ENCODE results near the gene STARD3NL.

STARD3NL gene

GRCh38 chr7:38177621-38178003 is 433 bp upstream of the STARD3NL start:
- TF ChIP-seq, protein P1, sequence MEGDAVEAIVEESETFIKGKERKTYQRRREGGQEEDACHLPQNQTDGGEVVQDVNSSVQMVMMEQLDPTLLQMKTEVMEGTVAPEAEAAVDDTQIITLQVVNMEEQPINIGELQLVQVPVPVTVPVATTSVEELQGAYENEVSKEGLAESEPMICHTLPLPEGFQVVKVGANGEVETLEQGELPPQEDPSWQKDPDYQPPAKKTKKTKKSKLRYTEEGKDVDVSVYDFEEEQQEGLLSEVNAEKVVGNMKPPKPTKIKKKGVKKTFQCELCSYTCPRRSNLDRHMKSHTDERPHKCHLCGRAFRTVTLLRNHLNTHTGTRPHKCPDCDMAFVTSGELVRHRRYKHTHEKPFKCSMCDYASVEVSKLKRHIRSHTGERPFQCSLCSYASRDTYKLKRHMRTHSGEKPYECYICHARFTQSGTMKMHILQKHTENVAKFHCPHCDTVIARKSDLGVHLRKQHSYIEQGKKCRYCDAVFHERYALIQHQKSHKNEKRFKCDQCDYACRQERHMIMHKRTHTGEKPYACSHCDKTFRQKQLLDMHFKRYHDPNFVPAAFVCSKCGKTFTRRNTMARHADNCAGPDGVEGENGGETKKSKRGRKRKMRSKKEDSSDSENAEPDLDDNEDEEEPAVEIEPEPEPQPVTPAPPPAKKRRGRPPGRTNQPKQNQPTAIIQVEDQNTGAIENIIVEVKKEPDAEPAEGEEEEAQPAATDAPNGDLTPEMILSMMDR (IDR thresholded peaks at IDR 0.05; ENCODE audit: low read depth, low read length): no peak
- Histone ChIP-seq H3K27me3 (ENCODE audit: insufficient read depth, low read depth, severe bottlenecking) (no peaks in the 10 kb centered on the region), H3K9me3 (ENCODE audit: severe bottlenecking) (peaks cover 2% of the 10 kb centered on the region), H3K4me3 (ENCODE audit: low read depth, low read length) (peak overlapping the region; percentile 90), H3K36me3 (no peaks in the 10 kb centered on the region; the same call in none of the 2 replicates), H3K27ac (peak overlapping the region; percentile 80)
- DNase-seq: no peak

DNA sequence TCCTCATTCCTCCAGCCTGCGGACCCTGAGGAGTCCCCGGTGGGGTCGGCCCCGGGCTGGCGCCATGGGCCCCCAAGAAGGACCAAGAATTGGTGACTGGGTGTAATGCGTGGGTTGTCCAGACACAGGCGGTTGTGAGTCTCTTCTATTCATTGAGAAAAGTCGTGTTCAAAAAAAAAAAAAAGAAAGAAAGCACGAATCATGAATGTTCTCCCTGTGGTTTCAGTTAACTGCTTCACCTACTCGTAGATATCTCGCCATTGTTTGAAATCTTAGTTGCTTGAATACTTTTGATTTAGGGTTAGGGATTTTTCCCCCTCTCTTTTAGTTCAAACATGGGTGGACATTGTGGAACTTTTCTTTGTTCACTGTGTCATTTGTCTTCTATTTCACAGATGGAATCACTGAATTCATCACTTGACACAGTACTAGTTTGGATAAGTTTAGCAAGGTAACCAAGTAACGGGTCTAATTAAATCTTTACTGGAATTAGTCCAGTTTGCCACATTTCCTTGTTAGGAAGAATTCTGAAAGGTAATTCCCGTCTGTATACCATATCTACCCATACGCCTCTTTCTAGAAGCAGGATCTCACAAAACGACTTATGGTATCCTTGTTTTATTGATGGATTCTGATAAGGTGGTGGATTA is 775 bp downstream of the STARD3NL start:
- peak overlapping the region; percentile 83 for H3K27ac ChIP-seq
- DNase-seq: no peak

GRCh38 chr7:38179776-38180226 is 1.8 kb downstream of the STARD3NL start:
- no peak overlapping the region for H3K4me3 ChIP-seq (ENCODE audit: low read depth, low read length)
- H3K27ac ChIP-seq: no peak overlapping the region

More for the DNA sequence above, 775 bp downstream of the STARD3NL start:
- Histone ChIP-seq H3K9me3 (ENCODE audit: severe bottlenecking) (no peaks in the 10 kb centered on the region), H3K27me3 (ENCODE audit: insufficient read depth, low read depth, severe bottlenecking) (no peaks in the 10 kb centered on the region), H3K36me3 (peaks cover 2% of the 10 kb centered on the region), H3K4me3 (ENCODE audit: low read depth, low read length) (peak overlapping the region; percentile 90)
- TF ChIP-seq, protein P1 (IDR thresholded peaks at IDR 0.05; ENCODE audit: low read depth, low read length): 0 out of 2 replicates have a peak, but pooled peaks have one; percentile 2

GRCh38 chr7:38181111-38181510 is 3.1 kb downstream of the STARD3NL start:
- Histone ChIP-seq H3K4me3 (ENCODE audit: low read depth, low read length) (no peak overlapping the region), H3K27ac (no peak overlapping the region), H3K27me3 (ENCODE audit: insufficient read depth, low read depth, severe bottlenecking) (no peaks in the 10 kb centered on the region), H3K9me3 (ENCODE audit: severe bottlenecking) (no peaks in the 10 kb centered on the region), H3K36me3 (peaks cover 5% of the 10 kb centered on the region)
- no peak for DNase-seq
- TF ChIP-seq, protein P1 (IDR thresholded peaks at IDR 0.05; ENCODE audit: low read depth, low read length): no peak

More at GRCh38 chr7:38179776-38180226, 1.8 kb downstream of the STARD3NL start:
- Histone ChIP-seq H3K36me3 (peaks cover 5% of the 10 kb centered on the region), H3K9me3 (ENCODE audit: severe bottlenecking) (no peaks in the 10 kb centered on the region), H3K27me3 (ENCODE audit: insufficient read depth, low read depth, severe bottlenecking) (no peaks in the 10 kb centered on the region)
- TF ChIP-seq, protein P1 (IDR thresholded peaks at IDR 0.05; ENCODE audit: low read depth, low read length): no peak
- no peak for DNase-seq

DNA sequence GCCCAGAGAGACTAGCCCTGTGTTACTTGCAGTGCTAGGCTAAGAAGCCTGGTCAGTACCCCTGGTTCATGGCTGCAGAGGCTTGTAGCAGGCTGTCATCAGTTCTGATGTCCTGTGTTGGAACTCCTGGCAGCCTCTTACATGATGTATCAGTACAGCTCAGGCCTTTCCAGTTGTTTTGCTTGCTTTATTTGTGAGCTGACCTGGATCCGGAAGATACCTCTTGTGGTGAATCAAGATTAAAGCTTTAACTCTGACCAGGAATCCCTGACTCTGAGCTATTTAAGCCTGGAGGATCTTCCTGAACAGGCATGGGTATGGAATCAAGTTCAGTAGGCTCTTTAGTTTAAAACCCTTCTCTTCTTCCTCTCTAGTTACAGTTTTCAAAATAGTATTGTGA is 4.4 kb downstream of the STARD3NL start:
- no peak overlapping the region for H3K27ac ChIP-seq
- H3K4me3 ChIP-seq (ENCODE audit: low read depth, low read length): no peak overlapping the region
- no peaks in the 10 kb centered on the region for H3K9me3 ChIP-seq (ENCODE audit: severe bottlenecking)
- TF ChIP-seq, protein P1 (IDR thresholded peaks at IDR 0.05; ENCODE audit: low read depth, low read length): no peak
- DNase-seq: no peak
- H3K27me3 ChIP-seq (ENCODE audit: insufficient read depth, low read depth, severe bottlenecking): no peaks in the 10 kb centered on the region
- peaks cover 5% of the 10 kb centered on the region for H3K36me3 ChIP-seq

Data from WERI-Rb-1 (cell line).